Dermis blood vessel endothelial cell (primary cell): ENCODE data around the gene RNF38. TPM values are rescaled to one million over a fixed set of nuclear protein-coding genes. Genes with fewer than 3 reads are reported as not detected.
"Not testable (repeated sequence)": the region's sequence is repeated elsewhere in the genome, so short reads cannot be mapped to it uniquely, and the experiment has no call there.

Experiments
- DNase-seq: peaks from one replicate; pipeline ENCODE4 v3.0.0; 2010
- total RNA-seq: library from RNA; depleted of rRNA; stranded (reverse); fragments of >200 nt; gene quantifications from 2 replicates; pipeline ENCODE4 v1.2.3, GENCODE V29; 2014

Gene RNF38
- total RNA-seq: 23.0 and 43.9 TPM in 2 replicates

DNA sequence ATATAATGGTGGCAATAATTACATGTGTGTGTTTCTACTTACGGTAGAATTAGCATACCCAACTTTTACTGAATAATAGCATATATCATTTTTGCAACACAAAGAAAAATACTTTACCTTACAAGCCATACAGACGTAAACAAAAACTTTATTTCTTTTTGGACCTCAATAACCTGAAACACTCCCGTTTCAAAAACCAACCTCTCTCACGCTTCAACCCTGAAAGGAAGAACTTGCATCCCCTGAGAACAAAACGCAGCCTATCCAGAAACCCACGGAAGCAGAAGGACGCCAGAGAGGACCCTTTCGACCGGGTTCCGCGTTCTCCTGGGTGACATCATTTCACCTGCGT, at the start of gene RNF38:
Gene RNF38 (minus strand): TSS at position 290 of the 352 bp plus-strand sequence. CDS start 161 bp downstream, at position 129.
- DNase-seq: no peak

DNA sequence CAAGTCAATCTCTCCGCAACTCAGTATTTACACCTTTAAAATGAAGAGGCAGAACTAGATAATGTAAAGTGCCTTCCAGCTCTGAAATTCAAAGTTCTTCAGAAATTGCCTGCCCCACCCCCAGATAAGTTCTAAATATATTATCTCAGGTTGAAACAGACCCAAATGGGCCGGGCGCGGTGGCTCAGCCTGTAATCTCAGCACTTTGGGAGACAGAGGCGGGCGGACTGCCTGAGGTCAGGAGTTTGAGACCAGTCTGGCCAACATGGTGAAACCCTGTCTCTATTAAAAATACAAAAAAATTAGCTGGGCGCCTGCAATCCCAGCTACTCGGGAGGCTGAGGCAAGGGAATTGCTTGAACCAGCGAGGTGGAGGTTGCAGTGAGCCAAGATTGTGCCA, 48.5 kb upstream of the RNF38 start:
- not testable (repeated sequence) for DNase-seq

DNA sequence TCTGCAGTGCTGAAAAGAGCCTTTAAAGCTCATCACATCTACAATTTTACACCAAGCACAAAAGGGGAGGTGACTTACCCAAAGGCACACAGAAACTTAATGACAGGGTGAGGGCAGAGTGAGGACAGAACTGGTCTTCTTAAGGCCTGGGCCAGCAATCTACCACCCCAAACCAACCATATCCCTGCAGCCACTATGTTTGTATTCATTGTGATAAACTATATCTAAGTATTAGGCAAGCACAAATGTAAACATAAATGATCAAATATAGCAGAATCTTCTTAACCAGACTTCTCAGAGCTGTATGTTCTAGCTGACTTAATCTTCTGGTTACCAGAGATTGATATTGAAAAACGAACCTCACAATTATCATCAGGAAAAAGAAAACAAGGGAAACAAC, 47.9 kb upstream of the RNF38 start:
- DNase-seq: no peak

DNA sequence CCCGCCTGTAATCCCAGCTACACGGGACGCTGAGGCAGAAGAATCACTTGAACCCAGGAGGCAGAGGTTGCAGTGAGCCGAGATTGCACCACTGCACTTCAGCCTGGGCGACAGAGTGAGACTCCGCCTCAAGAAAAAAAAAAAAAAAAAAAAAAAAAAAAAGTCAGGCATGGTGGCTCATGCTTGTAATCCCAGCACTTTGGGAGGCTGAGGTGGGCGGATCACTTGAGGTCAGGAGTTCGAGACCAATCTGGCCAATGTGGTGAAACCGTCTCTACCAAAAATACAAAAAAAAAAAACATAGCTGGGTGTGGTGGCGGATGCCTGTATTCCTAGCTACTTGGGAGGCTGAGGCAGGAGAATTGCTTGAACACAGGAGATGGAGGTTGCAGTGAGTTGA, 46.6 kb upstream of the RNF38 start:
- not testable (repeated sequence) for DNase-seq

DNA sequence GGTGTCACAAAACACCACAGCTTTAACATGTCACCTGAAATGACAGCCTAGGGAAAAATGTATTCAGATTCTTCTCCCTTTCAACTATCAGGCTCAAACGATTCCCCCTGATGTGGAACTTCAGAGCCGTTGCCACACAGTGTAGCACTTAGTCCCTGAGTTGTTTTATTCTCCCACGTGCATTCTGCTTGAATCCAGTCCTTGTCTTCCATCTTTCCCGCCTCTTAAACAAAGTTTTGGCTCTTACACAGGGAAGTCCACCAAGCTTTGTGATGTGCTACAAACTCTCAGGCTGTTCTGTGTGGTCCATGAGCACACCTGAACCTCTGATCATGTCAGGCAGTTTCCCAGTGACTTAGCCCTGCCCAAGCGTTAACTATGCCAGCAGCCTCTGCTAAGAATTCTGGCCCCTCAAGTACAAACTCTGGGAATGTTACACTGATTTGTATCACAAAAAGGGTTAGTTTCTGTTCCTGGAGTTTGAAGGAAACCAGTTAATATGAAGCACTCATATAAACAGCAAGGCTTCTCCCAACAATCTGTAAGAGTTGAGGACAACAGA, 45.8 kb upstream of the RNF38 start:
- no peak for DNase-seq

DNA sequence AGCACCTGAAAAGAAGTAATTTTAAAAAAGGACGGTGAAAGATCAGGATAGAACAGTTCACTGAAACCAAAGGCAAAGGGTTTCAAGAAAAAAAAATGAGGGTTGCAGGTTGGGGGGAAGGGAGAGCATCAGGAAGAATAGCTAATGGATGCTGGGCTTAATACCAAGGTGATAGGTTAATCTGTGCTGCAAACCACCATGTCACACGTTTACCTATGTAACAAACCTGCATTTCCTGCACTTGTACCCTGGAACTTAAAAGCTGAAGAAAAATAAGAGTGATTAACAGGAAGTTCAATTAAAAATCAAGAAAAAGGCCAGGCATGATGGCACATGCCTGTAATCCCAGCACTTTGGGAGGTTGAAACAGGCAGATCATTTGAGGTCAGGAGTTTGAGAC, 44.1 kb upstream of the RNF38 start:
- no peak for DNase-seq

DNA sequence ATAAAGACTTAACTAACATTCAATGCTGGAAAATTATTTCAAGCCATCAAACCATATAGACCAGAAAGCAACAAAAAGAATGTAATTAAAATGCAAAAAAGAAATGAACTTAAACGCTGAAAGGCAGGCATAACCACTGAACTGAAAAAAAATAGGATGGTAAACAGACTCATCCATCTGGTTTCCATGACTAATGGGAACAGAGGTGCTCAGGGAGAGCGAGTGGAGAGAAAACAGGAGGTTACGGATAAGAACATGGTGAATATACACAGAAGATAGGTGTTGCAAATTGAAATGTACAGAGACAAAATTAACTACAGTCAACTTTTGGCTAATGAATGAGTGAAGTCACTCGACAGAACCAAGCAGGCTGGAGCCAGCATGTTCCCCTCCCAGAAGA, 43.5 kb upstream of the RNF38 start:
- DNase-seq: no peak

DNA sequence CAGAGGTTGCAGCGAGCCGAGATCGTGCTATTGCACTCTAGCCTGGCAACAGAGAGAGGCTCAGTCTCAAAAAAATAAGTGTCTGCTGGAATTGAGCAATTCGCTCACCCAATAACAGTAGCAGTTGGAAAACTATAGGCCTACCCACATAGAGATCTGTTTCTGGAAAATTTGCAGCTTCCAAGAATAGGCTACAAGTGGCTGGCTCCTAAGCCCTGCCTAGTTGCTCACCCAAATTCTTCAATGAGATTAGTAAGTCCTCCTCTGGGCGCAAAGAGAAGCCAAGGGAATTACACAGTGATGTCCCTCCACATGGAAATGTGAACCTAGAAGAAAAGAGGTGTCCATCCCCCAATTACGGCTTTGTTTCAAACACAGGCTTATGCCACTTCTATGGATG, 42.6 kb upstream of the RNF38 start:
- no peak for DNase-seq

DNA sequence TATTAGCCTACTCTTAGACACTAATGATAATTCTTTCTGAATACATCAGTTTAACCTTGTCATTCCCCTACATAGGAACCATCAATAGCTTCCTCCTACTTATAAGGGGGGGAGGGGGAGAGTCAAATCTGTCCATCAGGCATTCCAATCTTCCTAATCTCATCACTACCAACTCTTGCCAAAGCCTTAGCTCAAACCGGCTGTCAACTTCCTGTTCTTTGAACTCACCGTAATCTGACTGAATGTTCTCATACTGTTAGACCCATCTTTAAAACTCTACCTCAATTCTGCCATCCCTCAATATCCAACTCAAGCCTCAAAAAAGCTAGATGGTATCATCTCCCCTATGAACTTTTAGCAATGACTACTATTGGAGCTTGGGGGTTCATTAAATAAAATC, 41.9 kb upstream of the RNF38 start:
- DNase-seq: peak; percentile 19

DNA sequence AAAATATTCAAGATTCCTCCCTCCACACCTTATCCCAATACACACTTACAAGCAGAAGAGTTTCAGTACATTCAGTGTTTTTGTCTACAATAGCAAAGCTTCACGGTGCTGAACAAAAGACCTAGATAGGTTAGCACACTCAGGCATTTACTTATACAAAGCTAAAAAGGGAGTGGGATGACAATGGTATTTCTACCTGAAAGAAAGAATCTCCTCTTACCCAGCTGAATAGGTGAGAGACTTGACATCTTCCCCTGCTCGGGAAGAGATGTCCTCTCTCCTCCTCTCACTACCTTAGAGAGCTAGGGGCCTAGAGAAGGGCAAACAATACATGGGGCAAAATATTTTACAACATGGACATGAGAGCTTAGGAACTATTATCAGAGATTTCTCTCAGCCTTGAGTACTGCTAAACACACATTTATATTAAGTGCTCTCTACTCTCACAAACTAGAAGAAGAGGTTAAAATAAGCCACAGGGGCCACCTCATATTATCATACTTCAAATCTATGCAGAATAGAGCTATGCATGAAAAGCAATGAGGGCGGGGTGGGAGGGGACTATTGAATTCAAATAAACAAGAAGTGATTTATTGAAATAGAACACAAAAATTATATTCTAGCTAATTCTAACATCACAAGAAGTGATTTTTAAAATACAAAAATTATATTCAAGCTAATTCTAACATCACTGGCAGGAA, 38.6 kb upstream of the RNF38 start:
- no peak for DNase-seq

DNA sequence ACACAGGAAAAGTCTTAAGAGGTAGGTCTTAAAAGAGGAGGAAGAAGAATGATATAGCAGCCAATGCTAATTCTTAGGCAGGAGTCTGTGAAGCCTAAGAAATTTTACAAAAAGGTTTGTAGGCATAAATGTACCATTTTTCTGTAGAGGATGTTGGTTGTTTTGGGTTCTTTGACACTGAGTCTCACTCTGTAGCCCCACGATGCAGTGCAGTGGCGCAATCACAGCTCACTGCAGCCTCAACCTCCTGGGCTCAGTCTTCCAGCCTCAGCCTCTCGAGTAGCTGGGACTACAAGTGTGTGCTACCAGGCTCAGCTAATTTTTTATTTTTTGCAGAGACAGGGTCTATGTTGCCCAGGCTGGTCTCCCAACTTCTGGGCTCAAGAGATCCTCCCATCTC, 37.7 kb upstream of the RNF38 start:
- no peak for DNase-seq

DNA sequence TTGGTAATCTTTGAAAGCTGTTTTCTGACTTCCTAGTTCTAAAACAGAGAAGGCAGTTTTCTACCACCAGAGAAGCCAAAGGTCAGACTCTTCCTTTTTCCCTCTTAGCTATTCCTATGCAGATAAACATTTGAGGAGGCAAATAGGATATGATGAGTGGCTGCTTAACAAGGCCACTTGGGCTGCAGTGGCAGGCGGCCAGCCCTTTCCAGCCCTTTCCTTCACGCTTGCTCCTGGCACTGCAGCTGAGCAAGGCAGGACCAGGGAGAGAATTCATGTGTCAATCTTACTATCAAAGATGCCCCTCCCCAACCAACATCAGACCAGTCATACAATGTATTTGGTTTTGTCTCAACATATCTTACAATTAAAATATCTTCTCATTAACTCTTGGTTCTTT, 36.8 kb upstream of the RNF38 start:
- DNase-seq: peak; percentile 40

DNA sequence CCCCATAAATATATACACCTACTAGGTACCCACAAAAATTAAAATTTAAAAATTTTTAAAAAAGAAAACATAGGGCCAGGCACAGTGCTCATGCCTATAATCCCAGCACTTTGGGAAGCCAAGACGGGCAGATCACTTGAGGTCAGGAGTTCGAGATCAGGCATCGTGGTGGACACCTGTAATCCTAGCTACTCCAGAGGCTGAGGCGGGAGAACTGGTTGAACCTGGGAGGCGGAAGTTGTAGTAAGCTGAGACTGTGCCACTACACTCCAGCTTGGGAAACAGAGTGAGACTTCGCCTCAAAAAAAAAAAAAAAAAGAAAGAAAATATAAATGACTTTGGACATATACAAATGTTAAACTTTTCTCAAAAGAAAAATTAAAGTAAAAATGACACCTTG, 33.3 kb upstream of the RNF38 start:
- DNase-seq: no peak

DNA sequence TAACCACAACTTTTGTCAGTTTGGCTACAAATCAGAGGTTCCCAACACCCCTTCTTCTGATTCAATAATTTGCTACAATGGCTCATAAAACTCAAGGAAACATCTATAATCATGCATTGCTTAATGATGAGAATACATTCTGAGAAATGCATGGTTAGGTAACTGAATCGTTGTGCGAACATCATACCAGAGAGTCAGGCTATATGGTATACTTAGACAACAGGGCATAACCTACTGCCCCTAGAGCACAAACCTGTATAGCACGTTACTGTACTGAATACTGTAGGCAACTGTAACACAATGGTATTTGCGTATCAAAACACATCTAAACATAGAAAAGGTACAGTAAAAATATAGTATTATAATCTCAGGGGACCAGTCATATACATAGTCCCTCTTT, 31.0 kb upstream of the RNF38 start:
- DNase-seq: no peak

DNA sequence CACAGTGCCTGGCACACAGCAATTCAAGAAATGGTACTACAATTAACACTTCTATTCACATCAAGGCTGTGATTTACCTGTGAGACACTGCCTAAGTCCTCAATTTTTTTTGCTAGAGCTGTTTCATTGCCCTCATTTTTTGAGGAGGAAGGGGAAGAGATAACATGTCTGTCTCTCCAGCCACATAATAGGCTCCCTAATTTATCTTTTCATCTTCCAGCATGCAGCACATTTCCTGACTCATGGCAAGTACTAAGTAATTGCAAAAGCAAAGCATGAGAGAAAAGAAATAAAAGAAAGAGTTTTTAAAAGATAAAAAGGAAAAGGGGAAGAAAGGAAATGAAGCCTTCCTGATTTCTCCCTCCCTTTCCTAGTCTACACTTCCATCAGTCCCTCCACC, 26.9 kb upstream of the RNF38 start:
- DNase-seq: no peak

DNA sequence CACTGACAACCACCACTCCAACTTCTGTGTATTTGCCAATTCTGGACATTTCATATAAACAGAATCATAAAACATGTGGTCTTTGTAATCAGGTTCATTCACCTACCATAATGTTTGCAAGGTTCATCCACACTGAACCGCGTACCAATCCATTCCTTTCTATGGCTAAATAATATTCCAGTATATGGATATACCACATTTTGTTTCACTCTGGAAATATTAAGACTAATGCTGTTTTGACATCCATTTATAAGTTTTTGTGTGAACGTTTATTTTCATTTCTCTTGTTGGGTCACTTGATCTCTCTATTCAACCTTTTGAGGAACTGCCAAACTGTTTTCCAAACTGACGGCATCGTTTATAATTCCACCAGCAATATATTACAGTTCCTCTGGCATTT, 26.3 kb upstream of the RNF38 start:
- no peak for DNase-seq

DNA sequence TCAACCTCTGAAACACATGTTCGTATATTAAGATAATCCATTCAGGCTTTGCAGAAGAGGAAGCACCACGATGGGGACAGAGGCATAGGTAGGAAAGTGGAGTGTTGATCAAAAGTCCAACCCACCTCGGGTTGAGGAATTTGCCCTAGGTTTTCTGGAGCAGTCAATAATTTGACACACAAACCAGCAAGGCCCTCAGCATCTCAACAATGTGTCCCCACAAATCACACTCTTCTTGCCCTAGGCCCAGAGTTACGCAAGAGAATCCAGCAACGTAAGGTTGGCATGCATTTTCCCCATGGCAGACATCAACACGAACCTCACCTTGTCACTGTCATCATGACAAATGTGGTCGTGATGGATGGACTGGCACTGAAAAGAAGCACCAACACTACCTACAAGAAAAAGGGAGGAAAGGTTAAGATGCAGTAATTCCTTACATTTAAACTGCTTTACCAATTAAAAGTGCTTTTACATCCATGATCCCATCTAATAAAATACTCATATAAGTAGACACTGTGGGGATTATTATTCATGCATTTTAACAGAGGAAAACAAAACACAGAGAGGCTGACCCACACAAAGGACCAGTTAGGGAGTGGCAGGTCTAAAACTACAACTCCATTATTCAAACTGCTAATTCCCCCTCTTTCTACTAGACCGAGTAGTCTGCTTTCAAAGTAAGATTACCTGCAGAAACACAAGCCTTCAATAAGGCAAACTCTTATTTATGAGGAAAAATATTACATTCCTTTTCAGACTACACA, 24.4 kb upstream of the RNF38 start:
- no peak for DNase-seq

DNA sequence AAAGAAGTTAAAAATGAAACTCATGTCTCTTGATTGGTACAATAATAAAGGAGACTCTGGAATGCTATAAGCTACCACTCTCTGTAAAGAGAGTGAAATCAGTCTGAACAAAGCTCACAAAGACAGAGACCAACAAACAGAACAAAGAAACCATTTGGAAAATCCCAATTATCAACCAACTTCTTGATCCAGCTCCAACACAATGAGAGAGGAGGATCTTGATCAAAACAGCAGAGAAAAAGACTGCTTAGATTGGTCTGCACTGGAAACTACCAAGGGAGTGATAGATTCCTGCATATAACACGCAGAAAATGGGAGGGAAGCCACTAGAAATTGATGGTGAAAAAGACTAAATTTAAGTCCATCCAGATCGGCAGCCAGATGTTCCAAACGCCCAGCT, 23.1 kb upstream of the RNF38 start:
- no peak for DNase-seq

DNA sequence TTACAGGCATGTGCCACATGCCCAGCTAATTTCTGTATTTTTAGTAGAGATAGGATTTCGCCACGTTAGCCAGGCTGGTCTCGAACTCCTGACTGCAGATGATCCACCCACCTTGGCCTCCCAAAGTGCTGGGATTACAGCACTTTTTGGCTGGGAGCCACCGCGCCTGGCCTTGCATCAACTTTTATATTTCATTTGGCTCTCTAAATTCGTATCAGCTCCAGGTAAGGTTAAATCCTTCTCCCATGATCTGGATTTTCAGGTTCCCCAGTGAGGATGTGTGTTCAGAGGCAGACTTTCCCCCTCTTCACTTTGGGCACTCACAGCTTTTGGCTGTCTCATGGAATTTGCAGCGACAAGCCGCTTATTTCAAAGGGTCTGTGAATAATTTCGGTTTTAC, 16.8 kb upstream of the RNF38 start:
- no peak for DNase-seq

DNA sequence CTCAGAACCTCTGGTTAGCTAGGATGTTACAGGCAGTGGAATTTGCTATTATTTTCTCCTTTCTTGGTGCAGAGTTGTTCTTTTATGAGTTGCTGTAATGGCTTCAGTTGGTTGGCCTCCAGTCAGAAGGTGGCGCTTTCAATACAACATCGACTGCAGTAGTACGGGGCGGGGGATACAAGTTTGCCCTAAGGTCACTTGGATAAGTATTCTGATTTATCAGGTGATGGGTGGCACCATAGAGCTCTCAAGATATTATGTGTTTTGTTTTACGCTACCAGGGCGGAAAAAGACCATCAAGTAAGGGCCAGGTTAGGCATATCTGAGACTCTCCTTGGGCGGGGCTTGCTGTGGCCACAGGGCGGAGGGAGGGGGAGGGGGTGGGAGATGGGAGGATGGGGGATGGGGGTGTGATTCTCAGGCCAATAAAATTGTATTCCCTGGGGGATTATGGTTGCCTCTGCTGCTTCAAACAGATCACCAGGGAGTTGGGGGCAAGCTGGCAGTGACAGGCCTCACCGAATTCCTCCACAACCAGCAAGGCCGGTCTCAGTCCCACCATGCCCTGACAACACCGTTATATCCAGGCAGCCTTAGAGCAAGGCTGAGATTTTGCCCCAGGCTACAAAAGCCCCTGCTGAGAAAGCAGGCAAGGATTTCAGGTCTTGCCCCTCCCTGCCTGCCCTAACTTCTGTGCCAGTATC, 15.9 kb upstream of the RNF38 start:
- DNase-seq: no peak

DNA sequence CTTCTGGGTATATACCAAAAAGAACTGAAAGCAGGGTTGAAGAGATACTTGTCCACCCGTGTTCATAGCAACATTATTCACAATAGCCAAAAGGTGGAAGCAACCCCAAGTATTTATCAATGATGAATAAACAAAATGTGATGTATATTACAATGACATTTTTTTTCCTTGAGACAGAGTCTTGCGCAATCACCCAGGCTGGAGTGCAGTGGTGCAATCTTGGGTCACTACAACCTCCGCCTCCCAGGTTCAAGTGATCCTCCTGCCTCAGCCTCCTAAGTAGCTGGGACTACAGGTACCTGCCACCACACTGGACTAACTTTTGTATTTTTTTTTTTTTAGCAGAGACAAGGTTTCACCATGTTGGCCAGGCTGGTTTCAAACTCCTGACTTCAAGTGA, 11.3 kb upstream of the RNF38 start:
- DNase-seq: not testable (repeated sequence)

DNA sequence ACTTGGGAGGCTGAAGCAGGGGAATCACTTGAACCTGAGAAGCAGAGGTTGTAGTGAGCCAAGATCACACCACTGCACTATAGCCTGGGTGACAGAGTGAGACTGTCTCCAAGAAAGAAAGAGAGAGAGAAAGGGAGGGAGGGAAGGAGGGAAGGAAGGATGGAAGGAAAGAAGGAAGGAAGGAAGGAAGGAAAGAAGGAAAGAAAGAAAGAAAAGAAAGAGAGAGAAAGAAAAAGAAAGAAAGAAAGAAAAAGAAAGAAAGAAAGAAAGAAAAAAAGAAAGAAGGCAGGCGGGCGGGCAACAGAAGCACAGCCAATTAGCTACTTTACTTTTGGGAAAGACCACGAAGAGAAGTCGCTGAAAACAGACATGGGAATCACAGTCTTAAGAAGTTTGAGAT, 9.0 kb upstream of the RNF38 start:
- DNase-seq: not testable (repeated sequence)

DNA sequence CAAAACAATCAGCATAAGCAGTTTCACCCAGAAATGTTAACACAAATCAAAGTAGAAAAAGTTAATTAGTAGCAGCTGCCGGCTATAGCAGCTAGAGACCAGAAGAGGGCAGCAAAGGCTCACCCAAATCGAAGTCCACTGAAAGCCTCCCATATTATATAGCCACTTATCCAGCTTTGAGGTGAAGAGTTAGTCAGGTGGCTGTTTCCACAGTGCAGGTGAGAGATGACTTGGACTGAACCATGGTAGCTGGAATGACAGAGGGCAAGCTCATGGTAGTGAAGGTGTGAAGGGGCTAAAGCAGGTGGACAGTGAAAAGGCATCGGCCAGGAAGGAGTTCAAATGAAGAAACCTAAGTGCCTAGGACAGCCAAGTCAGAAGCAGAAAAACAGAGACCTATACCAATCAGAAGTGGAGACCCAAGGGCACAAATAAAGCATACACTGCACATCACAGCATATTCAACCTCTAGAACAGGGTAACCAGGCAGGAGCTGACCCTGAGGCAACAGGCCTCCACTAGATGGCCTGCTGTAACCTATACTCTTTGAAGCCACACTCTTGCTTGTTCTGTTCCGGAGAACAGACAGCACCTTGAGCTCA, 7.2 kb upstream of the RNF38 start:
- DNase-seq: peak; percentile 82
